ENCODE results near the gene TOPAZ1. TPM values are rescaled to one million over a fixed set of nuclear protein-coding genes. Genes with fewer than 3 reads are reported as not detected.

The TOPAZ1 gene
- total and polyA plus RNA-seq, 9 of the 15 experiments (the other 6 are each of a cell fraction or from before 2014, with no cell fraction given), result 0.01 TPM; not detected in 8

DNA sequence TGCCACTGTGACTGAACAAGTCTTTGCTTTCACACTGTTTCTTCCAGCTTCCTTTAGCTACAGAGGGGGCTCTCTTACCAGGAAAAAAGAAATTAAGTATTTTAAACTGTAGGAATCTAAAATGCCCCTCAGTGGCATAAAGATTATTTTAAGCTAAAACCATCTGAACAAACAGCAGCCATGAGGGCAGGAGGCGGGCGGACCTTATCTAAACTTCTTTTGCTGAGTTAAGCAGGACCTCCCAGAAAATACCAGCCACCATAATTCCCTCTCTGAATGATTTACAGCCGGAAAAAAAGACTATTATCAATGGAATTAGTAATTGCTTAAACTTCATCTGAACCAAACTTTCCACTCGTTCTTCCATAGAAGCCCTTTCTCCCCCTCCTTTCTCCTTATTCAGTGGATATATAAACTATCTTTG is 5.2 kb upstream of the TOPAZ1 start (continued):
- no peak for TF ChIP-seq ZEB2 (IDR thresholded peaks at IDR 0.05)
- no peak for TF ChIP-seq MED1 (CRISPR knock-in tag; IDR thresholded peaks at IDR 0.05; ENCODE audit: borderline replicate concordance)
- TF ChIP-seq ZNF23 (CRISPR knock-in tag; IDR thresholded peaks at IDR 0.05), result no peak
- peak; percentile 67 for TF ChIP-seq MAFG (tag; conservative IDR thresholded peaks at IDR 0.05)
- TF ChIP-seq HDAC3 (IDR thresholded peaks at IDR 0.05; ENCODE audit: borderline replicate concordance, partially characterized antibody), result no peak
- TF ChIP-seq, protein P1, sequence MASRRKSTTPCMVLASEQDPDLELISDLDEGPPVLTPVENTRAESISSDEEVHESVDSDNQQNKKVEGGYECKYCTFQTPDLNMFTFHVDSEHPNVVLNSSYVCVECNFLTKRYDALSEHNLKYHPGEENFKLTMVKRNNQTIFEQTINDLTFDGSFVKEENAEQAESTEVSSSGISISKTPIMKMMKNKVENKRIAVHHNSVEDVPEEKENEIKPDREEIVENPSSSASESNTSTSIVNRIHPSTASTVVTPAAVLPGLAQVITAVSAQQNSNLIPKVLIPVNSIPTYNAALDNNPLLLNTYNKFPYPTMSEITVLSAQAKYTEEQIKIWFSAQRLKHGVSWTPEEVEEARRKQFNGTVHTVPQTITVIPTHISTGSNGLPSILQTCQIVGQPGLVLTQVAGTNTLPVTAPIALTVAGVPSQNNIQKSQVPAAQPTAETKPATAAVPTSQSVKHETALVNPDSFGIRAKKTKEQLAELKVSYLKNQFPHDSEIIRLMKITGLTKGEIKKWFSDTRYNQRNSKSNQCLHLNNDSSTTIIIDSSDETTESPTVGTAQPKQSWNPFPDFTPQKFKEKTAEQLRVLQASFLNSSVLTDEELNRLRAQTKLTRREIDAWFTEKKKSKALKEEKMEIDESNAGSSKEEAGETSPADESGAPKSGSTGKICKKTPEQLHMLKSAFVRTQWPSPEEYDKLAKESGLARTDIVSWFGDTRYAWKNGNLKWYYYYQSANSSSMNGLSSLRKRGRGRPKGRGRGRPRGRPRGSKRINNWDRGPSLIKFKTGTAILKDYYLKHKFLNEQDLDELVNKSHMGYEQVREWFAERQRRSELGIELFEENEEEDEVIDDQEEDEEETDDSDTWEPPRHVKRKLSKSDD (conservative IDR thresholded peaks at IDR 0.05; ENCODE audit: low read length), result no peak
- TF ChIP-seq SMC3 (conservative IDR thresholded peaks at IDR 0.05; ENCODE audit: insufficient read depth, low read depth, low read length), result no peak
- TF ChIP-seq, protein P2, sequence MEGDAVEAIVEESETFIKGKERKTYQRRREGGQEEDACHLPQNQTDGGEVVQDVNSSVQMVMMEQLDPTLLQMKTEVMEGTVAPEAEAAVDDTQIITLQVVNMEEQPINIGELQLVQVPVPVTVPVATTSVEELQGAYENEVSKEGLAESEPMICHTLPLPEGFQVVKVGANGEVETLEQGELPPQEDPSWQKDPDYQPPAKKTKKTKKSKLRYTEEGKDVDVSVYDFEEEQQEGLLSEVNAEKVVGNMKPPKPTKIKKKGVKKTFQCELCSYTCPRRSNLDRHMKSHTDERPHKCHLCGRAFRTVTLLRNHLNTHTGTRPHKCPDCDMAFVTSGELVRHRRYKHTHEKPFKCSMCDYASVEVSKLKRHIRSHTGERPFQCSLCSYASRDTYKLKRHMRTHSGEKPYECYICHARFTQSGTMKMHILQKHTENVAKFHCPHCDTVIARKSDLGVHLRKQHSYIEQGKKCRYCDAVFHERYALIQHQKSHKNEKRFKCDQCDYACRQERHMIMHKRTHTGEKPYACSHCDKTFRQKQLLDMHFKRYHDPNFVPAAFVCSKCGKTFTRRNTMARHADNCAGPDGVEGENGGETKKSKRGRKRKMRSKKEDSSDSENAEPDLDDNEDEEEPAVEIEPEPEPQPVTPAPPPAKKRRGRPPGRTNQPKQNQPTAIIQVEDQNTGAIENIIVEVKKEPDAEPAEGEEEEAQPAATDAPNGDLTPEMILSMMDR (IDR thresholded peaks at IDR 0.05 in 2 of 3, conservative IDR thresholded peaks at IDR 0.05 in 1 of 3; ENCODE audit: insufficient read depth in 2 of 3, low read depth in 1 of 3, low read length in 3 of 3), result no peak
- TF ChIP-seq SNRNP70 (optimal IDR thresholded peaks at IDR 0.05; ENCODE audit: low read depth, low read length), result no peak
- TF ChIP-seq KAT7 (CRISPR knock-in tag; IDR thresholded peaks at IDR 0.05; ENCODE audit: borderline replicate concordance), result no peak
- TF ChIP-seq RBFOX2 (IDR thresholded peaks at IDR 0.05; ENCODE audit: low read depth, low read length), result 0 out of 2 replicates have a peak, but pooled peaks have one; percentile 44
- TF ChIP-seq, protein P3, sequence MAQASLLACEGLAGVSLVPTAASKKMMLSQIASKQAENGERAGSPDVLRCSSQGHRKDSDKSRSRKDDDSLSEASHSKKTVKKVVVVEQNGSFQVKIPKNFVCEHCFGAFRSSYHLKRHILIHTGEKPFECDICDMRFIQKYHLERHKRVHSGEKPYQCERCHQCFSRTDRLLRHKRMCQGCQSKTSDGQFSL (CRISPR knock-in tag; IDR thresholded peaks at IDR 0.05), result no peak
- TF ChIP-seq, protein P3 (tag; IDR thresholded peaks at IDR 0.05), result no peak
- TF ChIP-seq, protein P4, sequence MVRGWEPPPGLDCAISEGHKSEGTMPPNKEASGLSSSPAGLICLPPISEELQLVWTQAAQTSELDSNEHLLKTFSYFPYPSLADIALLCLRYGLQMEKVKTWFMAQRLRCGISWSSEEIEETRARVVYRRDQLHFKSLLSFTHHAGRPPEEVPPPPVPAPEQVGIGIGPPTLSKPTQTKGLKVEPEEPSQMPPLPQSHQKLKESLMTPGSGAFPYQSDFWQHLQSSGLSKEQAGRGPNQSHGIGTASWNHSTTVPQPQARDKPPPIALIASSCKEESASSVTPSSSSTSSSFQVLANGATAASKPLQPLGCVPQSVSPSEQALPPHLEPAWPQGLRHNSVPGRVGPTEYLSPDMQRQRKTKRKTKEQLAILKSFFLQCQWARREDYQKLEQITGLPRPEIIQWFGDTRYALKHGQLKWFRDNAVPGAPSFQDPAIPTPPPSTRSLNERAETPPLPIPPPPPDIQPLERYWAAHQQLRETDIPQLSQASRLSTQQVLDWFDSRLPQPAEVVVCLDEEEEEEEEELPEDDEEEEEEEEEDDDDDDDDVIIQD (CRISPR knock-in tag; IDR thresholded peaks at IDR 0.05), result no peak
- no peak for TF ChIP-seq POLR2B (IDR thresholded peaks at IDR 0.05; ENCODE audit: low read depth, partially characterized antibody)
- TF ChIP-seq, protein P5, sequence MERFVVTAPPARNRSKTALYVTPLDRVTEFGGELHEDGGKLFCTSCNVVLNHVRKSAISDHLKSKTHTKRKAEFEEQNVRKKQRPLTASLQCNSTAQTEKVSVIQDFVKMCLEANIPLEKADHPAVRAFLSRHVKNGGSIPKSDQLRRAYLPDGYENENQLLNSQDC (CRISPR knock-in tag; IDR thresholded peaks at IDR 0.05), result no peak
- TF ChIP-seq SMARCC2 (IDR thresholded peaks at IDR 0.05; ENCODE audit: low read depth), result peak; percentile 14; the same call in 1 of the 2 replicates
- no peak for TF ChIP-seq ZNF586 (CRISPR knock-in tag; conservative IDR thresholded peaks at IDR 0.05)
- TF ChIP-seq U2AF1 (optimal IDR thresholded peaks at IDR 0.05; ENCODE audit: low read depth, low read length), result no peak
- TF ChIP-seq, protein P6, sequence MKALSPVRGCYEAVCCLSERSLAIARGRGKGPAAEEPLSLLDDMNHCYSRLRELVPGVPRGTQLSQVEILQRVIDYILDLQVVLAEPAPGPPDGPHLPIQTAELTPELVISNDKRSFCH (CRISPR knock-in tag; IDR thresholded peaks at IDR 0.05), result no peak
- TF ChIP-seq, protein P6 (tag; IDR thresholded peaks at IDR 0.05), result no peak
- no peak for TF ChIP-seq ZNF282 (CRISPR knock-in tag; IDR thresholded peaks at IDR 0.05)

All from K562 (cell line).